CD14-positive monocyte (primary cell): ENCODE measurements around the gene GOLGA8N. TPM values are rescaled to one million over a fixed set of nuclear protein-coding genes. Genes with fewer than 3 reads are reported as not detected.
"Not testable (repeated sequence)": the region's sequence is repeated elsewhere in the genome, so short reads cannot be mapped to it uniquely, and the experiment has no call there.

Source experiments
- DNase-seq, 3 donors: peaks; one replicate each; pipeline ENCODE4 v3.0.0-alpha.2; 2011 to 2022
- H2AFZ ChIP-seq: 2 replicates; pipeline ENCODE4 v1.6.0; 2012; ENCODE audit warnings: mild to moderate bottlenecking, low read depth, low read length, inconsistent platforms; ENCODE audit not compliant: insufficient read depth, poor library complexity, severe bottlenecking
- H3K27ac ChIP-seq, 2 donors: 1 replicate in 1 of 2; 2 replicates in 1 of 2; pipeline ENCODE4 v1.5.1; 2012 to 2013; ENCODE audit warnings: low read length in 2 of 2, control low read depth in 1 of 2, inconsistent platforms in 1 of 2, low read depth in 1 of 2, mild to moderate bottlenecking in 1 of 2
- H3K27me3 ChIP-seq, 2 donors: one replicate each; pipeline versions ENCODE4 v1.6.0 to v1.6.1; 2011 to 2013; ENCODE audit warnings: low read length in 2 of 2; ENCODE audit not compliant: control insufficient read depth in 2 of 2, insufficient read depth in 2 of 2
- H3K36me3 ChIP-seq, 2 donors: replicated peaks in 1 of 2; 1 replicate in 1 of 2; 2 replicates in 1 of 2; pipeline versions ENCODE4 v1.5.1 to v1.6.1; 2012 to 2013; ENCODE audit warnings: low read length in 2 of 2, control low read depth in 1 of 2, inconsistent platforms in 1 of 2, mild to moderate bottlenecking in 1 of 2; ENCODE audit not compliant: insufficient read depth in 2 of 2, control insufficient read depth in 1 of 2
- H3K4me1 ChIP-seq, 2 donors: 1 replicate in 1 of 2; 2 replicates in 1 of 2; pipeline versions ENCODE4 v1.5.1 to v1.6.1; 2012 to 2013; ENCODE audit warnings: low read length in 2 of 2, control low read depth in 1 of 2, inconsistent platforms in 1 of 2, mild to moderate bottlenecking in 1 of 2, moderate library complexity in 1 of 2; ENCODE audit not compliant: insufficient read depth in 2 of 2, control insufficient read depth in 1 of 2
- H3K4me2 ChIP-seq: replicated peaks from 2 replicates; pipeline ENCODE3; 2012; ENCODE audit warnings: low read length, moderate library complexity, mild to moderate bottlenecking; ENCODE audit not compliant: poor library complexity, severe bottlenecking; ENCODE audit errors: extremely low read depth
- H3K4me3 ChIP-seq, 3 experiments: fragments of 200-600 bp in 1 of 3; sonication (generic) in 1 of 3; replicated peaks in 1 of 3; 1 replicate in 2 of 3; 2 replicates in 1 of 3; pipeline ENCODE4 v1.5.1; 2011 to 2013; ENCODE audit warnings: low read length in 3 of 3, mild to moderate bottlenecking in 3 of 3, control low read depth in 2 of 3, low read depth in 2 of 3, inconsistent platforms in 1 of 3, moderate library complexity in 1 of 3
- H3K79me2 ChIP-seq: 2 replicates; pipeline ENCODE4 v1.6.0; 2012; ENCODE audit warnings: mild to moderate bottlenecking, control low read depth, inconsistent platforms, low read length, moderate library complexity; ENCODE audit not compliant: insufficient read depth
- H3K9ac ChIP-seq: 2 replicates; pipeline ENCODE4 v1.6.0; 2017; ENCODE audit warnings: low read length, mild to moderate bottlenecking; ENCODE audit not compliant: insufficient read depth, poor library complexity, severe bottlenecking
- H3K9me3 ChIP-seq, 2 donors: replicated peaks in 1 of 2; 1 replicate in 1 of 2; 2 replicates in 1 of 2; pipeline versions ENCODE4 v1.5.1 to v1.6.1; 2012 to 2013; ENCODE audit warnings: low read length in 2 of 2, control low read depth in 1 of 2; ENCODE audit not compliant: control insufficient read depth in 1 of 2, insufficient read depth in 1 of 2
- H4K20me1 ChIP-seq: 2 replicates; pipeline ENCODE4 v1.6.0; 2012; ENCODE audit warnings: mild to moderate bottlenecking, low read length, control low read depth, moderate library complexity; ENCODE audit not compliant: insufficient read depth
- H3K27ac Mint-ChIP-seq, 7 donors: one replicate each; pipeline ENCODE4 v1.8.0; 2020; ENCODE audit warnings: mild to moderate bottlenecking in 7 of 7, mixed read lengths in 7 of 7, moderate library complexity in 6 of 7, inconsistent platforms in 2 of 7
- H3K27me3 Mint-ChIP-seq, 3 donors: one replicate each; pipeline ENCODE4 v1.8.0; 2021 to 2022; ENCODE audit warnings: low read depth in 3 of 3, mild to moderate bottlenecking in 3 of 3, mixed read lengths in 3 of 3, moderate library complexity in 3 of 3, inconsistent platforms in 1 of 3
- H3K36me3 Mint-ChIP-seq, 2 donors: one replicate each; pipeline ENCODE4 v1.8.0; 2020; ENCODE audit warnings: mixed read lengths in 2 of 2, inconsistent platforms in 1 of 2, mild to moderate bottlenecking in 1 of 2
- H3K4me1 Mint-ChIP-seq: one replicate; pipeline ENCODE4 v1.8.0; 2020; ENCODE audit warnings: mild to moderate bottlenecking, mixed read lengths
- H3K4me3 Mint-ChIP-seq, 2 donors: one replicate each; pipeline ENCODE4 v1.8.0; 2020; ENCODE audit warnings: mild to moderate bottlenecking in 2 of 2, mixed read lengths in 2 of 2, moderate library complexity in 1 of 2
- H3K9me3 Mint-ChIP-seq, 7 donors: one replicate each; pipeline ENCODE4 v1.8.0; 2020 to 2022; ENCODE audit warnings: mixed read lengths in 7 of 7, mild to moderate bottlenecking in 6 of 7, moderate library complexity in 6 of 7, inconsistent platforms in 2 of 7
- CTCF ChIP-seq: fragments of 200-600 bp; IDR thresholded peaks from one replicate; pipeline ENCODE4 v1.8.0; 2022; ENCODE audit warnings: antibody characterized with exemption, mild to moderate bottlenecking
- WGBS: methylation state at CpG from one replicate; pipeline ENCODE4 v1.1.5; 2013; ENCODE audit warnings: missing lambda C conversion rate; ENCODE audit not compliant: insufficient coverage; 5-methylcytosine and 5-hydroxymethylcytosine counted together
- intact Hi-C, 2 donors: fragments of 100-400 bp; cut with micrococcal nuclease; formaldehyde crosslinking; loops; one replicate each; pipeline versions ENCODE4 v1.15.0 to v1.15.1; 2023
- polyA plus RNA-seq, 3 donors: library from polyadenylated mRNA; depleted of rRNA in 1 of 3; unstranded in 2 of 3; stranded (reverse) in 1 of 3; fragments of 300-500 nt in 2 of 3; fragments of >200 nt in 1 of 3; fragmentation: Illumina TruSeq in 2 of 3; gene quantifications; 1 replicate in 2 of 3; 2 replicates in 1 of 3; pipeline ENCODE4 v1.2.3, GENCODE V29; 2012 to 2021

The GOLGA8N gene
- polyA plus RNA-seq, 3 donors: 0.04 to 8.3 (median 0.66) TPM

- Histone ChIP-seq H3K4me2 (peak overlapping the region; percentile 54), H3K9ac (peak overlapping the region; percentile 60), H3K79me2 (peaks cover 50% of the 10 kb centered on the region), H3K4me3 (peak overlapping the region; percentile 53 to 98 (median 82)), H2AFZ (peak overlapping the region; percentile 78), H3K27ac (peak overlapping the region in 1 of 2 donors; percentile 80)
- H3K27me3 ChIP-seq, H4K20me1 ChIP-seq, H3K9me3 Mint-ChIP-seq, H3K36me3 Mint-ChIP-seq, intact Hi-C loops, H3K36me3 ChIP-seq, H3K27me3 Mint-ChIP-seq, H3K4me1 ChIP-seq, H3K9me3 ChIP-seq, DNase-seq: not testable (repeated sequence)
- peak overlapping the region; percentile 100 for H3K4me3 Mint-ChIP-seq
- WGBS: 0% methylated on average over 6 of the region's 24 CpGs
- H3K27ac Mint-ChIP-seq: peak overlapping the region; percentile 82 to 96 (median 90)
- H3K4me1 Mint-ChIP-seq: peaks cover 16% of the 10 kb centered on the region
Observed at GRCh38 chr15:32615871-32616426, 22.7 kb downstream of the GOLGA8N start.

- no peaks in the 10 kb centered on the region for H3K4me1 ChIP-seq
- no peak overlapping the region for H3K9ac ChIP-seq
- no peaks in the 10 kb centered on the region for H3K9me3 Mint-ChIP-seq
- H4K20me1 ChIP-seq: no peaks in the 10 kb centered on the region
- no peak overlapping the region for H3K4me3 ChIP-seq
- H3K4me2 ChIP-seq: no peak overlapping the region
- peaks cover 3 to 10% (median 5%) of the 10 kb centered on the region in 3 donors for H3K27me3 Mint-ChIP-seq
- no peak overlapping the region for H3K4me3 Mint-ChIP-seq
- no peak overlapping the region for H3K27ac Mint-ChIP-seq
- no peak for DNase-seq
- no peaks in the 10 kb centered on the region for H3K9me3 ChIP-seq
- no peaks in the 10 kb centered on the region for H3K27me3 ChIP-seq
- H3K36me3 Mint-ChIP-seq: peaks cover 65 to 76% of the 10 kb centered on the region in 2 donors
- no peak overlapping the region for H2AFZ ChIP-seq
- peaks cover 46 to 87% of the 10 kb centered on the region in 2 donors for H3K36me3 ChIP-seq
- no peak overlapping the region for H3K27ac ChIP-seq
- peaks cover 13% of the 10 kb centered on the region for H3K79me2 ChIP-seq
- intact Hi-C loops: no loop called here
- peaks cover 3% of the 10 kb centered on the region for H3K4me1 Mint-ChIP-seq
- TF ChIP-seq CTCF: no peak
- WGBS: no CpG with 5 or more reads among the region's 3 CpGs
Observed at GRCh38 chr15:32636410-32636809, 43.2 kb downstream of the GOLGA8N start.
